Sigmoid colon (tissue), 7 donors: ENCODE measurements around the gene TELO2. TPM values are rescaled to one million over a fixed set of nuclear protein-coding genes. Genes with fewer than 3 reads are reported as not detected.
A peak's percentile ranks its signal among the peaks of the same experiment; 100 is the strongest.

Experiments used
- DNase-seq: peaks from one replicate; pipeline ENCODE4 v3.0.0-alpha.2; 2019
- H3K27ac ChIP-seq, 4 donors: fragments of 200-600 bp; sonication (generic); one replicate each; pipeline ENCODE4 v1.5.1; 2016 to 2019; ENCODE audit warnings: mild to moderate bottlenecking in 1 of 4
- H3K27me3 ChIP-seq, 3 donors: fragments of 200-600 bp; sonication (generic); one replicate each; pipeline ENCODE4 v1.5.1; 2019; ENCODE audit warnings: mild to moderate bottlenecking in 1 of 3
- H3K36me3 ChIP-seq, 4 donors: fragments of 200-600 bp; sonication (generic); one replicate each; pipeline ENCODE4 v1.5.1; 2016 to 2019
- H3K4me1 ChIP-seq, 4 donors: fragments of 200-600 bp; sonication (generic); one replicate each; pipeline ENCODE4 v1.5.1; 2017 to 2019
- H3K4me3 ChIP-seq, 4 donors: fragments of 200-600 bp; sonication (generic); one replicate each; pipeline ENCODE4 v1.5.1; 2017 to 2019; ENCODE audit warnings: mild to moderate bottlenecking in 2 of 4, moderate library complexity in 1 of 4
- H3K9me3 ChIP-seq, 4 donors: fragments of 200-600 bp in 3 of 4; sonication (generic) in 3 of 4; one replicate each; pipeline versions ENCODE4 v1.5.1 to v1.6.1; 2013 to 2019
- CTCF ChIP-seq, 4 experiments: fragments of 450-650 bp in 3 of 4; fragments of 200-600 bp in 1 of 4; IDR thresholded peaks; one replicate each; pipeline ENCODE4 v1.5.1; 2016 to 2019; ENCODE audit warnings: antibody characterized with exemption in 4 of 4, mild to moderate bottlenecking in 3 of 4, moderate library complexity in 2 of 4
- EP300 ChIP-seq, 4 donors: sonication (generic); formaldehyde crosslinking; IDR thresholded peaks; one replicate each; pipeline ENCODE4 v1.6.1; 2017; ENCODE audit warnings: antibody characterized with exemption in 4 of 4
- POLR2A ChIP-seq, 2 donors: fragments of 450-650 bp; IDR thresholded peaks; one replicate each; pipeline ENCODE4 v1.6.1; 2016; ENCODE audit warnings: antibody characterized with exemption in 2 of 2, mild to moderate bottlenecking in 2 of 2, moderate library complexity in 2 of 2
- POLR2AphosphoS5 ChIP-seq, 4 donors: sonication (generic); formaldehyde crosslinking; IDR thresholded peaks; one replicate each; pipeline ENCODE4 v1.6.1; 2017; ENCODE audit warnings: antibody characterized with exemption in 4 of 4
- WGBS, 2 donors: extraction: QIAGEN DNeasy Blood & Tissue Kit; methylation state at CpG; one replicate each; pipeline ENCODE4 v1.1.7; 2013; 5-methylcytosine and 5-hydroxymethylcytosine counted together
- intact Hi-C: fragments of 100-400 bp; cut with DNase I; formaldehyde crosslinking; loops from one replicate; pipeline ENCODE4 v1.15.1; 2023
- polyA plus RNA-seq, 3 donors: library from polyadenylated mRNA; stranded (reverse); fragments of 200-250 nt; gene quantifications; one replicate each; pipeline ENCODE4 v1.2.3, GENCODE V29; 2013
- total RNA-seq, 4 donors: library from RNA; depleted of rRNA; stranded (reverse); fragments of >200 nt; gene quantifications; one replicate each; pipeline ENCODE4 v1.1.0, GENCODE V29; 2016
- donor health status: healthy with polysubstance abuse.
- donor health status: Bipolar disorder and iron deficiency.
- donor health status: healthy.

TELO2 gene
- total and polyA plus RNA-seq, 7 donors: 10.4 to 60.3 (median 13.2) TPM

- peaks cover 19 to 77% (median 20%) of the 10 kb centered on the region in 4 donors for H3K36me3 ChIP-seq
- WGBS, 2 donors: 86 to 87% methylated on average over 10 of the region's 10 CpGs
- H3K9me3 ChIP-seq: no peaks in the 10 kb centered on the region
- H3K27ac ChIP-seq: peak overlapping the region in 2 of 4 donors; percentile 66 to 80
- peaks cover 0 to 21% (median 9%) of the 10 kb centered on the region in 4 donors for H3K4me1 ChIP-seq
- DNase-seq: no peak
- intact Hi-C loops: no loop called here
- H3K27me3 ChIP-seq: no peaks in the 10 kb centered on the region
- no peak overlapping the region for H3K4me3 ChIP-seq
- TF ChIP-seq CTCF (IDR thresholded peaks at IDR 0.05): no peak
- TF ChIP-seq POLR2A (IDR thresholded peaks at IDR 0.05): no peak
- no peak for TF ChIP-seq EP300 (IDR thresholded peaks at IDR 0.05)
- no peak for TF ChIP-seq POLR2AphosphoS5 (IDR thresholded peaks at IDR 0.05)
These were observed 33.2 kb upstream of the TELO2 start for GRCh38 chr16:1459967-1460366.

- H3K27me3 ChIP-seq: no peaks in the 10 kb centered on the region
- peaks cover 13 to 70% (median 14%) of the 10 kb centered on the region in 4 donors for H3K36me3 ChIP-seq
- WGBS, 2 donors: 92 to 94% methylated on average over 30 of the region's 30 CpGs
- intact Hi-C loops: no loop called here
- DNase-seq: no peak
- peak overlapping the region in 1 of 4 donors; percentile 9 for H3K4me3 ChIP-seq
- no peak for TF ChIP-seq POLR2AphosphoS5 (IDR thresholded peaks at IDR 0.05)
- no peak for TF ChIP-seq EP300 (IDR thresholded peaks at IDR 0.05)
- no peak for TF ChIP-seq POLR2A (IDR thresholded peaks at IDR 0.05)
- no peak for TF ChIP-seq CTCF (IDR thresholded peaks at IDR 0.05)
- H3K27ac ChIP-seq: peak overlapping the region in 3 of 4 donors; percentile 66 to 80 (median 67)
- no peaks in the 10 kb centered on the region for H3K9me3 ChIP-seq
- peaks cover 0 to 21% (median 9%) of the 10 kb centered on the region in 4 donors for H3K4me1 ChIP-seq
These were observed 32.5 kb upstream of the TELO2 start for GRCh38 chr16:1460602-1461138.

GRCh38 chr16:1461146-1461545, 32.0 kb upstream of the TELO2 start:
- peak overlapping the region in 3 of 4 donors; percentile 66 to 80 (median 67) for H3K27ac ChIP-seq
- H3K27me3 ChIP-seq: no peaks in the 10 kb centered on the region
- H3K36me3 ChIP-seq: peaks cover 8 to 66% (median 10%) of the 10 kb centered on the region in 4 donors
- WGBS, 2 donors: 87 to 92% methylated on average over 24 of the region's 24 CpGs
- intact Hi-C loops: no loop called here
- peak overlapping the region in 1 of 4 donors; percentile 9 for H3K4me3 ChIP-seq
- no peak for DNase-seq
- TF ChIP-seq POLR2AphosphoS5 (IDR thresholded peaks at IDR 0.05) (peak in 2 of 4 donors; percentile 33 to 56), POLR2A (IDR thresholded peaks at IDR 0.05) (no peak)
- H3K9me3 ChIP-seq: no peaks in the 10 kb centered on the region
- H3K4me1 ChIP-seq: peaks cover 0 to 21% (median 9%) of the 10 kb centered on the region in 4 donors

- intact Hi-C loops: no loop called here
- Histone ChIP-seq H3K4me1 (peaks cover 0 to 21% (median 9%) of the 10 kb centered on the region in 4 donors), H3K36me3 (peaks cover 0 to 36% (median 7%) of the 10 kb centered on the region in 4 donors), H3K9me3 (no peaks in the 10 kb centered on the region), H3K27me3 (no peaks in the 10 kb centered on the region), H3K27ac (no peak overlapping the region), H3K4me3 (no peak overlapping the region)
- 94 to 95% methylated on average over 41 of the region's 41 CpGs for WGBS, 2 donors
- DNase-seq: no peak
- TF ChIP-seq EP300 (IDR thresholded peaks at IDR 0.05) (no peak), POLR2AphosphoS5 (IDR thresholded peaks at IDR 0.05) (no peak), POLR2A (IDR thresholded peaks at IDR 0.05) (no peak), CTCF (IDR thresholded peaks at IDR 0.05) (no peak)
These were observed 28.8 kb upstream of the TELO2 start for GRCh38 chr16:1464196-1464893.

GRCh38 chr16:1464894-1465566, 28.1 kb upstream of the TELO2 start:
- no peak overlapping the region for H3K27ac ChIP-seq
- 92 to 94% methylated on average over 33 of the region's 33 CpGs for WGBS, 2 donors
- no peak overlapping the region for H3K4me3 ChIP-seq
- TF ChIP-seq EP300 (IDR thresholded peaks at IDR 0.05) (no peak), POLR2A (IDR thresholded peaks at IDR 0.05) (no peak), CTCF (IDR thresholded peaks at IDR 0.05) (no peak), POLR2AphosphoS5 (IDR thresholded peaks at IDR 0.05) (no peak)
- peaks cover 0 to 34% (median 6%) of the 10 kb centered on the region in 4 donors for H3K36me3 ChIP-seq
- H3K27me3 ChIP-seq: no peaks in the 10 kb centered on the region
- intact Hi-C loops: no loop called here
- peaks cover 0 to 17% (median 9%) of the 10 kb centered on the region in 4 donors for H3K4me1 ChIP-seq
- H3K9me3 ChIP-seq: no peaks in the 10 kb centered on the region
- no peak for DNase-seq
